Measurements from ENCODE around the gene MT3.

Gene MT3

DNA sequence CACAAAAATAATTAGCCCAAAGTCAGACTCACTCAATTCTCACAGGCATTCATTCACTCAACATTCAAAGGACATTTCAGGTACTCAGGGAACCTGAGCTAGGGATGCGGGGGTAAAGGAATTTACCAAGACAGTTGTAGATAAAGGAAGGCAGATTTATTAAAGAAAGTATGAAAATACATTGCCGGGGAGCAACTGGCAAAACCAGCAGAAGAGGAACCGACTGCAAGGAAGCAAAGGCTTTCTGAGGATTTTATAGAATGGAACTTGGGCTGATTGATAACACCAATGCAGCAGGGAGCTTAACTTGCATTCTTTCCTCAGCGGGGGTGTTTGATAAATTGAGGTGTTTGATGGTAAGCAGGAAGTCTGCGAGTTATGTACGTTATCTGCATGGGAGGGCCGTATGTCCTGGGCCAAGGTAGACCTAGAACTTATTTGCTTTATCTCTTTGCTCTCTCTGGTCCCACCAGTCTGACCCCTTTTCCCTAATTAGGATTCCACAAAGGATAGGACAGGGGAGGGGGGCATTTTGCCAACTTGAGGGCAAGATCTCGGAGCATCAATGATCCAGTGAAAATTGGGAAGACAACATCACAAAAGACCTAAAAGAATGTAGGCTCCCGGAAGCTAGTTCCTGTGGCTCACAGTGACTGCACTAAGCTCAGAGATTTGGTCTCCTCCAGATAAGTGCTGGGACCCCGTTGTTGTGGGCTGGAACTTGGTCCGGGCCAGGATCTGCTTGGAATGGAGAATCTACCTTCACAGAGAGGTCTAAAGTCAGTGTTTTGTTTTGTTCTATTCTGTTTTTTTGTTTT lies 5.8 kb upstream of the MT3 start:
- no peak for DNase-seq (ENCODE audit: low read depth in 1 of 2, low spot score in 1 of 2)
- TF ChIP-seq GABPA (IDR thresholded peaks at IDR 0.05; ENCODE audit: low read depth) (no peak), POLR2AphosphoS5 (IDR thresholded peaks at IDR 0.05; ENCODE audit: low read depth) (no peak)

DNA sequence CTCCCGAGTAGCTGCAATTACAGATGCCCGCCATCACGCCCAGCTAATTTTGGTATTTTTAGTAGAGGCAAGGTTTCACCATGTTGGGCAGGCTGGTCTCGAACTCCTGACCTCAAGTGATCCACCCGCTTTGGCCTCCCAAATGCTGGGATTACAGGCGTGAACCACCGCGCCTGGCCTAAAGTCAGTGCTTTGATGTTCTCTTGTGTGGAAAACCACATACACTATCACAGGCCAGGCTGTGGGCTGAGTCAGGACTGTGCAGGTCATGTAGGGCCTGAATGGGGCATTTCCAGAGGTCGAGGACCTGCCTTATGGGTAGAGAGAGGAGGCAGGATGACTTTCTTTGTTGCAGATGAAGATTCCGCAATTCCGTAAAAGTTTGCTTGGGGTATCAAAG lies 5.1 kb upstream of the MT3 start:
- Histone ChIP-seq H3K27ac (replicated peaks) (no peak overlapping the region), H3K4me3 (replicated peaks; ENCODE audit: insufficient read depth, low read length) (no peak overlapping the region), H3K27me3 (ENCODE audit: insufficient read depth, poor library complexity, severe bottlenecking) (peaks cover 8% of the 10 kb centered on the region)
- TF ChIP-seq GABPA (IDR thresholded peaks at IDR 0.05; ENCODE audit: low read depth) (no peak), POLR2AphosphoS5 (IDR thresholded peaks at IDR 0.05; ENCODE audit: low read depth) (no peak), CTCF (IDR thresholded peaks at IDR 0.05; ENCODE audit: insufficient read depth, low read length) (no peak), SPI1 (IDR thresholded peaks at IDR 0.05; ENCODE audit: borderline replicate concordance, low read depth) (no peak), REST (IDR thresholded peaks at IDR 0.05; ENCODE audit: insufficient replicate concordance, low read depth) (no peak)
- no peak for DNase-seq (ENCODE audit: low read depth in 1 of 2, low spot score in 1 of 2)

More for the DNA sequence above, 5.8 kb upstream of the MT3 start:
- H3K27me3 ChIP-seq (ENCODE audit: insufficient read depth, poor library complexity, severe bottlenecking): peaks cover 3% of the 10 kb centered on the region
- no peak overlapping the region for H3K4me3 ChIP-seq (replicated peaks; ENCODE audit: insufficient read depth, low read length)
- H3K27ac ChIP-seq (replicated peaks): no peak overlapping the region

DNA sequence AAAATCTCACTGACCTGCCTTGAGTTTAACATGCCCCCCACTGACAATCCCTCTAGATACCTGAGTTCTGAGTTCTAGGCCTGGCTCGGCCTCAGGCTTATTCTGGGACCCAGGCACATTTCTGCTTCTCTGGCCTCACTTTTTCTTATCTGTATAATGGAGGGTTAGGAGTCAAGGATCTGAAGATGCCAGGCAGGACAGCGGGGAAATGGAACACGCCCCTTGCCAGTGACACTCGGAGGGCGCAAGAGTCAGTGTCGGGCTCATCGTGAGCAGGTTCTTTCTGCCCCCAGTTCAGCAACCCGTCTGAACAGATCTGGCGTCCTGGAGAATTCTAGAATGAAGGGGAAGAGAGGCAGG lies 567 bp upstream of the MT3 start:
- no peak overlapping the region for H3K27ac ChIP-seq (replicated peaks)
- peaks cover 12% of the 10 kb centered on the region for H3K27me3 ChIP-seq (ENCODE audit: insufficient read depth, poor library complexity, severe bottlenecking)
- no peak for TF ChIP-seq REST (IDR thresholded peaks at IDR 0.05; ENCODE audit: insufficient replicate concordance, low read depth)
- no peak for TF ChIP-seq SPI1 (IDR thresholded peaks at IDR 0.05; ENCODE audit: borderline replicate concordance, low read depth)
- TF ChIP-seq POLR2AphosphoS5 (IDR thresholded peaks at IDR 0.05; ENCODE audit: low read depth): no peak
- TF ChIP-seq GABPA (IDR thresholded peaks at IDR 0.05; ENCODE audit: low read depth): no peak
- no peak for TF ChIP-seq CTCF (IDR thresholded peaks at IDR 0.05; ENCODE audit: insufficient read depth, low read length)
- no peak overlapping the region for H3K4me3 ChIP-seq (replicated peaks; ENCODE audit: insufficient read depth, low read length)
- no peak for DNase-seq (ENCODE audit: low read depth in 1 of 2, low spot score in 1 of 2)

GRCh38 chr16:56591377-56592060 lies 2.2 kb downstream of the MT3 start:
- peak overlapping the region; percentile 34 for H3K27ac ChIP-seq (replicated peaks)
- DNase-seq (ENCODE audit: low read depth in 1 of 2, low spot score in 1 of 2): peak in 1 of 2 experiments; percentile 78
- H3K4me3 ChIP-seq (replicated peaks; ENCODE audit: insufficient read depth, low read length): no peak overlapping the region
- H3K27me3 ChIP-seq (ENCODE audit: insufficient read depth, poor library complexity, severe bottlenecking): peaks cover 10% of the 10 kb centered on the region
- TF ChIP-seq SPI1 (IDR thresholded peaks at IDR 0.05; ENCODE audit: borderline replicate concordance, low read depth) (peak; percentile 82), POLR2AphosphoS5 (IDR thresholded peaks at IDR 0.05; ENCODE audit: low read depth) (no peak), REST (IDR thresholded peaks at IDR 0.05; ENCODE audit: insufficient replicate concordance, low read depth) (no peak), GABPA (IDR thresholded peaks at IDR 0.05; ENCODE audit: low read depth) (no peak), CTCF (IDR thresholded peaks at IDR 0.05; ENCODE audit: insufficient read depth, low read length) (no peak)
